ENCODE results near the gene C14orf39.
"Not testable (repeated sequence)": the region's sequence is repeated elsewhere in the genome, so short reads cannot be mapped to it uniquely, and the experiment has no call there.

GRCh38 chr14:60397550-60397949 is 88.3 kb downstream of the C14orf39 start:
- TF ChIP-seq CTCF, POLR2A (IDR thresholded peaks at IDR 0.05): not testable (repeated sequence)

Data from lower leg skin (tissue), 3 donors.